Ishikawa (cell line): ENCODE results near the gene PTPRM.

Source experiments
- CEBPB ChIP-seq: IDR thresholded peaks from 2 replicates; pipeline ENCODE4 v1.6.1; 2012
- CREB1 ChIP-seq: IDR thresholded peaks from 2 replicates; pipeline ENCODE4 v1.6.1; 2012; ENCODE audit warnings: low read depth
- EGR1 ChIP-seq: IDR thresholded peaks from 2 replicates; pipeline ENCODE4 v1.6.1; 2012
- EP300 ChIP-seq: IDR thresholded peaks from 2 replicates; pipeline ENCODE4 v1.6.1; 2012; ENCODE audit warnings: borderline replicate concordance
- FOXM1 ChIP-seq: IDR thresholded peaks from 2 replicates; pipeline ENCODE4 v1.6.1; 2012; ENCODE audit warnings: low read depth, borderline replicate concordance
- MAX ChIP-seq: IDR thresholded peaks from 2 replicates; pipeline ENCODE4 v1.6.1; 2012
- NFIC ChIP-seq: IDR thresholded peaks from 2 replicates; pipeline ENCODE4 v1.6.1; 2012
- RAD21 ChIP-seq: IDR thresholded peaks from 2 replicates; pipeline ENCODE4 v1.6.1; 2012; ENCODE audit warnings: low read depth
- REST ChIP-seq: IDR thresholded peaks from 2 replicates; pipeline ENCODE4 v1.6.1; 2012; ENCODE audit warnings: low read depth, mild to moderate bottlenecking
- TAF1 ChIP-seq: IDR thresholded peaks from 2 replicates; pipeline ENCODE4 v1.6.1; 2012; ENCODE audit warnings: low read depth, mild to moderate bottlenecking
- TCF12 ChIP-seq: IDR thresholded peaks from 2 replicates; pipeline ENCODE4 v1.6.1; 2012; ENCODE audit warnings: low read depth
- TEAD4 ChIP-seq: IDR thresholded peaks from 2 replicates; pipeline ENCODE4 v1.6.1; 2012
- USF1 ChIP-seq: IDR thresholded peaks from 2 replicates; pipeline ENCODE4 v1.6.1; 2012
- YY1 ChIP-seq: IDR thresholded peaks from 2 replicates; pipeline ENCODE4 v1.6.1; 2012; ENCODE audit warnings: low read depth
- ZBTB7A ChIP-seq: IDR thresholded peaks from 2 replicates; pipeline ENCODE4 v1.6.1; 2012; ENCODE audit warnings: low read depth

The PTPRM gene

GRCh38 chr18:7809978-7810377 lies 242.9 kb downstream of the PTPRM start:
- TF ChIP-seq ZBTB7A, result no peak
- no peak for TF ChIP-seq TEAD4
- TF ChIP-seq EGR1, result no peak
- TF ChIP-seq YY1, result no peak
- TF ChIP-seq EP300, result no peak
- TF ChIP-seq TCF12, result no peak
- TF ChIP-seq TAF1, result no peak
- TF ChIP-seq USF1, result no peak
- no peak for TF ChIP-seq REST
- no peak for TF ChIP-seq FOXM1
- TF ChIP-seq RAD21, result no peak
- no peak for TF ChIP-seq CEBPB
- TF ChIP-seq MAX, result no peak
- no peak for TF ChIP-seq NFIC
- no peak for TF ChIP-seq CREB1

GRCh38 chr18:7812431-7813063 lies 245.4 kb downstream of the PTPRM start:
- TF ChIP-seq FOXM1 (no peak), NFIC (no peak)

GRCh38 chr18:7813131-7813530 lies 246.0 kb downstream of the PTPRM start:
- TF ChIP-seq YY1 (no peak), NFIC (no peak), USF1 (no peak), CREB1 (no peak), EGR1 (no peak), TAF1 (no peak), EP300 (no peak), MAX (no peak), TEAD4 (no peak), RAD21 (no peak), REST (no peak)

- TF ChIP-seq REST, result no peak
- no peak for TF ChIP-seq TEAD4
- TF ChIP-seq USF1, result no peak
- no peak for TF ChIP-seq CREB1
- no peak for TF ChIP-seq RAD21
- no peak for TF ChIP-seq CEBPB
- TF ChIP-seq TCF12, result no peak
- no peak for TF ChIP-seq YY1
- TF ChIP-seq EGR1, result no peak
- TF ChIP-seq ZBTB7A, result no peak
These were observed 247.7 kb downstream of the PTPRM start for GRCh38 chr18:7814754-7815315.

GRCh38 chr18:7815787-7816186 lies 248.7 kb downstream of the PTPRM start:
- no peak for TF ChIP-seq FOXM1
- TF ChIP-seq CEBPB, result no peak
- no peak for TF ChIP-seq TAF1
- no peak for TF ChIP-seq REST
- TF ChIP-seq TEAD4, result no peak
- no peak for TF ChIP-seq CREB1
- no peak for TF ChIP-seq TCF12
- no peak for TF ChIP-seq MAX
- TF ChIP-seq EP300, result no peak
- TF ChIP-seq NFIC, result no peak
- TF ChIP-seq YY1, result no peak
- TF ChIP-seq USF1, result no peak
- TF ChIP-seq RAD21, result no peak
- TF ChIP-seq EGR1, result no peak
